ENCODE data around the gene ZCCHC10. TPM values are rescaled to one million over a fixed set of nuclear protein-coding genes. Genes with fewer than 3 reads are reported as not detected.
A peak's percentile ranks its signal among the peaks of the same experiment; 100 is the strongest.

ZCCHC10 gene
- total RNA-seq, 1 donor from 2014 or later = 17.0 TPM

DNA sequence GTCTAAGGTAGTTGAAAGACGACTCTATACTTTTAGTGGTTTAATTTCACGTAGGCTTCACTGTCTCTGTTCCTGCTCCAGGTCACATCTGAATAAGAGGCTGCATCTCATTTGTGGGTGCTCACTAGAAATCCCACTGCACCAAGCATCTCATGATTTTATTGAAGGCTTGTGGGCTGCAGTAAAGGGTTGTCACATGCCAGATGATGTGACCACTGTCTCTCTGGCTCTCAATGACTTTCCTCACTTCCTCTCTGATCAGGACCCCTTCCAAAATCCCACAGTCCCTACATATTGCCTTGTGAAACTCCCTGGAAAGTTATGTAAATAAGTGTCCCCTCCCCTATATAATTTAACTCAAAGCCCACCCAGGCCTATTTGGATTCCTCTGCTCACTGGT is 8.9 kb upstream of the ZCCHC10 start:
- Histone ChIP-seq H3K36me3 (no peaks in the 10 kb centered on the region), H3K4me1 (no peaks in the 10 kb centered on the region), H3K9me3 (no peaks in the 10 kb centered on the region), H3K27ac (no peak overlapping the region), H3K4me3 (no peak overlapping the region), H3K27me3 (no peaks in the 10 kb centered on the region)
- DNase-seq = no peak
- ATAC-seq = no peak
- no peak for TF ChIP-seq CTCF (IDR thresholded peaks at IDR 0.05)
- intact Hi-C loops (cut with DNase I) = no loop called here

DNA sequence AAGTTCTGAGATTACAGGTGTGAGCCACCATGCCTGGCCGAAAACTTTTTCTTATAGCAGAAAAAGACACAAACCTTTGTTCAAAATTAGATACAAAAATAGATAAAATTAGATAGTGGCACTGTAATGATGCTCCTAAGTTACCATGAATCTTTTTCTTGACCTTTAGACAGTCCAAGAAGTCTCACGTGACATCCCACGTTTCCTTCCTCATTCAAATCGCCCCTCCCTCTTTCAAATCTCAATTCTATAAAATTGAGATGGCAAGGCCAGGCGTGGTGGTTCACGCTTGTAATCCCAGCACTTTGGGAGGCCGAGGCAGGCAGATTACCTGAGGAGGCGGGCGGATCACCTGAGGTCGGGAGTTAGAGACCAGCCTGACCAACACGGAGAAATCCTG is 7.7 kb upstream of the ZCCHC10 start:
- Histone ChIP-seq H3K27me3 (no peaks in the 10 kb centered on the region), H3K4me3 (no peak overlapping the region), H3K4me1 (no peaks in the 10 kb centered on the region), H3K9me3 (no peaks in the 10 kb centered on the region), H3K36me3 (no peaks in the 10 kb centered on the region), H3K27ac (no peak overlapping the region)
- intact Hi-C loops (cut with DNase I) = no loop called here
- no peak for DNase-seq
- no peak for ATAC-seq
- no peak for TF ChIP-seq CTCF (IDR thresholded peaks at IDR 0.05)

- ATAC-seq (peak; percentile 40), DNase-seq (no peak)
- Histone ChIP-seq H3K9me3 (no peaks in the 10 kb centered on the region), H3K36me3 (no peaks in the 10 kb centered on the region), H3K27ac (peak overlapping the region; percentile 24), H3K27me3 (no peaks in the 10 kb centered on the region), H3K4me3 (no peak overlapping the region), H3K4me1 (no peaks in the 10 kb centered on the region)
- TF ChIP-seq CTCF (IDR thresholded peaks at IDR 0.05) = no peak
- intact Hi-C loops (cut with DNase I) = no loop called here
These were observed 6.7 kb upstream of the ZCCHC10 start for GRCh38 chr5:133032852-133033742.

- ATAC-seq (no peak), DNase-seq (no peak)
- intact Hi-C loops (cut with DNase I) = no loop called here
- no peaks in the 10 kb centered on the region for H3K36me3 ChIP-seq
- H3K9me3 ChIP-seq = no peaks in the 10 kb centered on the region
- TF ChIP-seq CTCF (IDR thresholded peaks at IDR 0.05) = no peak
- H3K27ac ChIP-seq = no peak overlapping the region
- peaks cover 2% of the 10 kb centered on the region for H3K4me1 ChIP-seq
- no peak overlapping the region for H3K4me3 ChIP-seq
- no peaks in the 10 kb centered on the region for H3K27me3 ChIP-seq
These were observed 4.1 kb upstream of the ZCCHC10 start for GRCh38 chr5:133030343-133031005.

GRCh38 chr5:133029416-133029815 is 3.1 kb upstream of the ZCCHC10 start:
- ATAC-seq (no peak), DNase-seq (no peak)
- H3K9me3 ChIP-seq = no peaks in the 10 kb centered on the region
- no peaks in the 10 kb centered on the region for H3K36me3 ChIP-seq
- H3K4me3 ChIP-seq = no peak overlapping the region
- peaks cover 8% of the 10 kb centered on the region for H3K4me1 ChIP-seq
- no peak for TF ChIP-seq CTCF (IDR thresholded peaks at IDR 0.05)
- H3K27me3 ChIP-seq = no peaks in the 10 kb centered on the region
- no peak overlapping the region for H3K27ac ChIP-seq
- intact Hi-C loops (cut with DNase I) = no loop called here

All from upper lobe of right lung (tissue), 1 donor.